Adipocyte (in vitro differentiated cells): ENCODE data around the gene ATP13A3.
"Not testable (repeated sequence)": the region's sequence is repeated elsewhere in the genome, so short reads cannot be mapped to it uniquely, and the experiment has no call there.

Source experiments
- DNase-seq: peaks from one replicate; pipeline ENCODE4 v3.0.0-alpha.2; 2015; ENCODE audit warnings: low read depth
- H3K27me3 ChIP-seq: replicated peaks from 2 replicates; pipeline ENCODE4 v1.7.0; 2013; ENCODE audit warnings: mild to moderate bottlenecking, low read length, moderate library complexity; ENCODE audit not compliant: control insufficient read depth, insufficient read depth
- H3K36me3 ChIP-seq: 2 replicates; pipeline ENCODE4 v1.7.0; 2013; ENCODE audit warnings: low read length, mild to moderate bottlenecking, moderate library complexity; ENCODE audit not compliant: control insufficient read depth, insufficient read depth, severe bottlenecking
- H3K4me1 ChIP-seq: 2 replicates; pipeline ENCODE4 v1.7.0; 2013; ENCODE audit warnings: mild to moderate bottlenecking, low read length, moderate library complexity; ENCODE audit not compliant: control insufficient read depth, insufficient read depth
- H3K4me3 ChIP-seq: 2 replicates; pipeline ENCODE4 v1.7.0; 2013; ENCODE audit warnings: mild to moderate bottlenecking, low read length, moderate library complexity
- H3K9ac ChIP-seq: 2 replicates; pipeline ENCODE4 v1.7.0; 2013; ENCODE audit warnings: mild to moderate bottlenecking, low read length, moderate library complexity
- H3K9me3 ChIP-seq: 2 replicates; pipeline ENCODE4 v1.7.0; 2013; ENCODE audit warnings: mild to moderate bottlenecking, low read length, moderate library complexity; ENCODE audit not compliant: control insufficient read depth

ATP13A3 gene

GRCh38 chr3:194485468-194485880 is 1.3 kb downstream of the ATP13A3 start:
- peak overlapping the region; percentile 97 for H3K4me3 ChIP-seq
- peak; percentile 59 for DNase-seq
- peaks cover 74% of the 10 kb centered on the region for H3K4me1 ChIP-seq
- H3K36me3 ChIP-seq: peaks cover 14% of the 10 kb centered on the region
- H3K9ac ChIP-seq: peak overlapping the region; percentile 97
- no peaks in the 10 kb centered on the region for H3K27me3 ChIP-seq
- no peaks in the 10 kb centered on the region for H3K9me3 ChIP-seq

- Histone ChIP-seq H3K9ac (peak overlapping the region; percentile 97), H3K27me3 (no peaks in the 10 kb centered on the region), H3K36me3 (peaks cover 14% of the 10 kb centered on the region), H3K9me3 (no peaks in the 10 kb centered on the region), H3K4me3 (peak overlapping the region; percentile 97), H3K4me1 (peaks cover 78% of the 10 kb centered on the region)
- DNase-seq: no peak
These were observed 2.2 kb downstream of the ATP13A3 start for GRCh38 chr3:194484614-194485013.

GRCh38 chr3:194483850-194484249 is 3.0 kb downstream of the ATP13A3 start:
- Histone ChIP-seq H3K4me1 (peaks cover 72% of the 10 kb centered on the region), H3K9ac (peak overlapping the region; percentile 34), H3K36me3 (peaks cover 14% of the 10 kb centered on the region), H3K9me3 (no peaks in the 10 kb centered on the region), H3K27me3 (no peaks in the 10 kb centered on the region), H3K4me3 (peak overlapping the region; percentile 97)
- no peak for DNase-seq

- Histone ChIP-seq H3K36me3 (peaks cover 24% of the 10 kb centered on the region), H3K4me1 (peaks cover 67% of the 10 kb centered on the region)
- H3K9ac ChIP-seq, H3K27me3 ChIP-seq, H3K9me3 ChIP-seq, H3K4me3 ChIP-seq, DNase-seq: not testable (repeated sequence)
These were observed 4.0 kb downstream of the ATP13A3 start for GRCh38 chr3:194482830-194483229.

GRCh38 chr3:194482196-194482593 is 4.6 kb downstream of the ATP13A3 start:
- peak overlapping the region; percentile 55 for H3K4me3 ChIP-seq
- H3K4me1 ChIP-seq: peaks cover 60% of the 10 kb centered on the region
- no peaks in the 10 kb centered on the region for H3K9me3 ChIP-seq
- no peak overlapping the region for H3K9ac ChIP-seq
- no peak for DNase-seq
- H3K27me3 ChIP-seq: no peaks in the 10 kb centered on the region
- H3K36me3 ChIP-seq: peaks cover 29% of the 10 kb centered on the region

GRCh38 chr3:194481525-194482195 is 5.1 kb downstream of the ATP13A3 start:
- Histone ChIP-seq H3K27me3 (no peaks in the 10 kb centered on the region), H3K9ac (peak overlapping the region; percentile 68), H3K9me3 (no peaks in the 10 kb centered on the region), H3K4me3 (peak overlapping the region; percentile 55), H3K4me1 (peaks cover 63% of the 10 kb centered on the region), H3K36me3 (peaks cover 31% of the 10 kb centered on the region)
- DNase-seq: no peak

GRCh38 chr3:194481103-194481502 is 5.7 kb downstream of the ATP13A3 start:
- DNase-seq: peak; percentile 89

GRCh38 chr3:194476784-194477183 is 10.0 kb downstream of the ATP13A3 start:
- no peaks in the 10 kb centered on the region for H3K9me3 ChIP-seq
- H3K27me3 ChIP-seq: no peaks in the 10 kb centered on the region
- DNase-seq: no peak
- H3K9ac ChIP-seq: no peak overlapping the region
- H3K4me1 ChIP-seq: peaks cover 58% of the 10 kb centered on the region
- no peak overlapping the region for H3K4me3 ChIP-seq
- peaks cover 17% of the 10 kb centered on the region for H3K36me3 ChIP-seq

More at GRCh38 chr3:194481103-194481502, 5.7 kb downstream of the ATP13A3 start:
- peaks cover 31% of the 10 kb centered on the region for H3K36me3 ChIP-seq
- no peaks in the 10 kb centered on the region for H3K27me3 ChIP-seq
- H3K4me1 ChIP-seq: peaks cover 65% of the 10 kb centered on the region
- H3K9me3 ChIP-seq: no peaks in the 10 kb centered on the region
- H3K4me3 ChIP-seq: peak overlapping the region; percentile 55
- H3K9ac ChIP-seq: peak overlapping the region; percentile 68

- Histone ChIP-seq H3K9me3 (no peaks in the 10 kb centered on the region), H3K27me3 (no peaks in the 10 kb centered on the region), H3K36me3 (peaks cover 17% of the 10 kb centered on the region), H3K9ac (no peak overlapping the region), H3K4me1 (peaks cover 57% of the 10 kb centered on the region), H3K4me3 (no peak overlapping the region)
- no peak for DNase-seq
These were observed 10.8 kb downstream of the ATP13A3 start for GRCh38 chr3:194475978-194476377.

GRCh38 chr3:194475138-194475932 is 11.5 kb downstream of the ATP13A3 start:
- Histone ChIP-seq H3K4me3 (no peak overlapping the region), H3K27me3 (no peaks in the 10 kb centered on the region), H3K9me3 (no peaks in the 10 kb centered on the region), H3K9ac (no peak overlapping the region), H3K4me1 (peaks cover 57% of the 10 kb centered on the region), H3K36me3 (peaks cover 17% of the 10 kb centered on the region)
- DNase-seq: peak; percentile 23

GRCh38 chr3:194474675-194475074 is 12.1 kb downstream of the ATP13A3 start:
- peak overlapping the region; percentile 17 for H3K9ac ChIP-seq
- no peaks in the 10 kb centered on the region for H3K9me3 ChIP-seq
- no peak overlapping the region for H3K4me3 ChIP-seq
- DNase-seq: peak; percentile 28
- H3K27me3 ChIP-seq: no peaks in the 10 kb centered on the region
- peaks cover 56% of the 10 kb centered on the region for H3K4me1 ChIP-seq
- H3K36me3 ChIP-seq: peaks cover 17% of the 10 kb centered on the region
